Loucy (cell line): ENCODE measurements around the gene FBXO31.
"Not testable (repeated sequence)": the region's sequence is repeated elsewhere in the genome, so short reads cannot be mapped to it uniquely, and the experiment has no call there.

ENCODE experiments used
- H2AFZ ChIP-seq: fragments of 200-600 bp; sonication (generic); 2 replicates; pipeline ENCODE4 v1.6.0; 2016; ENCODE audit warnings: antibody characterized with exemption, mild to moderate bottlenecking, low read length, moderate library complexity
- H3F3A ChIP-seq: fragments of 200-600 bp; 2 replicates; pipeline ENCODE4 v1.6.0; 2016; ENCODE audit warnings: antibody characterized with exemption, low read depth, mild to moderate bottlenecking
- H3K27me3 ChIP-seq: fragments of 200-600 bp; sonication (generic); 2 replicates; pipeline ENCODE4 v1.6.1; 2014; ENCODE audit warnings: low read length, mild to moderate bottlenecking; ENCODE audit not compliant: insufficient read depth, poor library complexity, severe bottlenecking
- H3K36me3 ChIP-seq: fragments of 200-600 bp; sonication (generic); 2 replicates; pipeline ENCODE4 v1.6.1; 2016; ENCODE audit warnings: low read length; ENCODE audit not compliant: insufficient read depth
- H3K4me1 ChIP-seq: fragments of 200-600 bp; sonication (generic); 2 replicates; pipeline ENCODE4 v1.5.1; 2014; ENCODE audit warnings: low read length, mild to moderate bottlenecking; ENCODE audit not compliant: insufficient read depth, poor library complexity, severe bottlenecking
- H3K4me2 ChIP-seq: fragments of 200-600 bp; sonication (generic); 2 replicates; pipeline ENCODE4 v1.6.0; 2014; ENCODE audit warnings: antibody characterized with exemption, low read length, low read depth, mild to moderate bottlenecking; ENCODE audit not compliant: poor library complexity, severe bottlenecking
- H3K4me3 ChIP-seq: fragments of 200-600 bp; sonication (generic); 2 replicates; pipeline ENCODE4 v1.5.1; 2014; ENCODE audit warnings: low read length, mild to moderate bottlenecking, mixed read lengths; ENCODE audit not compliant: poor library complexity, severe bottlenecking
- H3K79me2 ChIP-seq: fragments of 200-600 bp; sonication (generic); 2 replicates; pipeline ENCODE4 v1.6.1; 2014; ENCODE audit warnings: low read length; ENCODE audit not compliant: insufficient read depth
- H3K9ac ChIP-seq: fragments of 200-600 bp; sonication (generic); 2 replicates; pipeline ENCODE4 v1.6.0; 2014; ENCODE audit warnings: mild to moderate bottlenecking, low read depth, low read length, moderate library complexity; ENCODE audit not compliant: poor library complexity, severe bottlenecking
- H3K9me2 ChIP-seq: fragments of 200-600 bp; sonication (generic); replicated peaks from 2 replicates; pipeline ENCODE4 v1.6.1; 2016; ENCODE audit warnings: low read depth, low read length, mixed read lengths
- H3K9me3 ChIP-seq: fragments of 200-600 bp; sonication (generic); 2 replicates; pipeline ENCODE4 v1.6.1; 2014; ENCODE audit warnings: mild to moderate bottlenecking, antibody characterized with exemption, low read length, low read depth; ENCODE audit not compliant: insufficient read depth
- H4K20me1 ChIP-seq: fragments of 200-600 bp; sonication (generic); 2 replicates; pipeline ENCODE4 v1.6.0; 2014; ENCODE audit warnings: antibody characterized with exemption, low read length, mild to moderate bottlenecking; ENCODE audit not compliant: insufficient read depth, poor library complexity, severe bottlenecking
- EZH2phosphoT487 ChIP-seq: fragments of 200-600 bp; IDR thresholded peaks from 2 replicates; pipeline ENCODE4 v1.6.1; 2018; ENCODE audit warnings: antibody characterized with exemption, mild to moderate bottlenecking, moderate library complexity, borderline replicate concordance
- TF ChIP-seq, protein P1 (sequence below): fragments of 200-600 bp; sonication (generic); conservative IDR thresholded peaks from 2 replicates; pipeline ENCODE4 v1.5.1; 2014; ENCODE audit warnings: mild to moderate bottlenecking, antibody characterized with exemption, low read length

Gene FBXO31

DNA sequence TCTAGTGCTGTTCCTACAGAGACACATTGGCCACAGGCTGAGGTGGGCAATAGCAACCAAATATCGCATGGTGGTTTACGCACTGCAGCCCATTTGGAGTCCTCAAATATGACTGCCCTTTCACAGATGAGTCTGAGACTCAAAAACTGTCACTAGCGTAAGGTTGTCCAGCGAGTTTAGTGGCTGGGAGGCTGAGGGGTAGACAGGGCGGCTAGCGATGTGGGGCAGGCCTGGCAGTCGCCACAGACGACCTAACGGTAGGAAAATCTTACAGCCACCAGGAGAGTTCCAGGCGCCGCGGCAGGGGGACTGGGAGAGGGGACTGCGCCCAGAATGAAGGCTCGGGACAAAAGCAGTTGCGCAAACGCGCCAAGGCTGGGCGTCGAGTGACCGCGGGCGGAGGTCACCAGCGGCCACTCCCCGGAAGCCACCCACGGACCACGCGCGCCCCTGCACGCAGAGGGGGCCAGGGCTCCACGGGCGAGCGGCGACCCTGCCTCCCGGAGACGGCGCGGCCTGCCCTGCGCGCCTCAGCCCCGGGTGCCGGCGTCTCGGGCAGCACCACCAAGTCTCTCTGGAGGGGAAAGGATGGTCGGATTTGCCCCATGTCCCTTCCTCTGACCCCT is 7.9 kb upstream of the FBXO31 start:
- H3K9me3 ChIP-seq: no peaks in the 10 kb centered on the region
- peak overlapping the region; percentile 42; the same call in 1 of the 2 replicates for H2AFZ ChIP-seq
- no peaks in the 10 kb centered on the region for H3K9me2 ChIP-seq
- H3K9ac ChIP-seq: peak overlapping the region; percentile 93
- peaks cover 35% of the 10 kb centered on the region for H3K79me2 ChIP-seq
- H4K20me1 ChIP-seq: peaks cover 31% of the 10 kb centered on the region
- TF ChIP-seq, protein P1, sequence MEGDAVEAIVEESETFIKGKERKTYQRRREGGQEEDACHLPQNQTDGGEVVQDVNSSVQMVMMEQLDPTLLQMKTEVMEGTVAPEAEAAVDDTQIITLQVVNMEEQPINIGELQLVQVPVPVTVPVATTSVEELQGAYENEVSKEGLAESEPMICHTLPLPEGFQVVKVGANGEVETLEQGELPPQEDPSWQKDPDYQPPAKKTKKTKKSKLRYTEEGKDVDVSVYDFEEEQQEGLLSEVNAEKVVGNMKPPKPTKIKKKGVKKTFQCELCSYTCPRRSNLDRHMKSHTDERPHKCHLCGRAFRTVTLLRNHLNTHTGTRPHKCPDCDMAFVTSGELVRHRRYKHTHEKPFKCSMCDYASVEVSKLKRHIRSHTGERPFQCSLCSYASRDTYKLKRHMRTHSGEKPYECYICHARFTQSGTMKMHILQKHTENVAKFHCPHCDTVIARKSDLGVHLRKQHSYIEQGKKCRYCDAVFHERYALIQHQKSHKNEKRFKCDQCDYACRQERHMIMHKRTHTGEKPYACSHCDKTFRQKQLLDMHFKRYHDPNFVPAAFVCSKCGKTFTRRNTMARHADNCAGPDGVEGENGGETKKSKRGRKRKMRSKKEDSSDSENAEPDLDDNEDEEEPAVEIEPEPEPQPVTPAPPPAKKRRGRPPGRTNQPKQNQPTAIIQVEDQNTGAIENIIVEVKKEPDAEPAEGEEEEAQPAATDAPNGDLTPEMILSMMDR: no peak
- no peak for TF ChIP-seq EZH2phosphoT487
- H3K36me3 ChIP-seq: no peaks in the 10 kb centered on the region
- H3F3A ChIP-seq: peaks cover 4% of the 10 kb centered on the region; the same call in 1 of the 2 replicates
- peak overlapping the region; percentile 93 for H3K4me2 ChIP-seq
- H3K4me1 ChIP-seq: peaks cover 58% of the 10 kb centered on the region
- no peaks in the 10 kb centered on the region for H3K27me3 ChIP-seq
- H3K4me3 ChIP-seq: peak overlapping the region; percentile 80

DNA sequence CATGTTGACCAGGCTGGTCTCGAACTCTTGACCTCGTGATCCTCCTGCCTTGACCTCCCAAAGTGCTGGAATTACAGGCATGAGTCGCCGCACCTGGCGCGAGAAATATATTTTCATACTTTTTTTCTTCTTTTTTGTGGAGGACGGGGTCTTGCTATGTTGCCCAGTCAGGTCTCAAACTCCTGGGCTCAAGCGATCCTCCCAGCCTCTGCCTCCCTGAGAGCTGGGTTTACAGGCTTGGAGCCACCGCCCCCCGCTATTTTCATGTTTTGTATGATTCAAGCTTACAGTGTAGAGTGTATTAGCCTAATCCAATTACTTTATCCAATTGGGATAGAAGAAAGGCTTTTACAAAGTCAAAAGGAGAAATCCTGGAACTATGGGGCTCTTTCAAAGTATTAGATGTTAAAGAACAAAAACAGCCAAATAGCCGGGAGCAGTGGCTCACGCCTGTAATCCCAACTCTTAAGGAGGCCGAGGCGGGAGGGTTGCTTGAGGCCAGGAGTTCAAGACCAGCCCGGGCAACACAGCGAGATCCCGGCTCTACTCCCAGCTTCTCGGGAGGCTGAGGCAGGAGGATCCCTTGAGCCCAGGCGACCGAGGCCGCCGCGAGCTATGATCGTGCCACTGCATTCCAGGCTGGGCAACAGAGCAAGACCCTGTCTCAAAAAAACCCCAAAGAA is 7.2 kb upstream of the FBXO31 start:
- Histone ChIP-seq H3K9ac (peak overlapping the region; percentile 93), H4K20me1 (peaks cover 29% of the 10 kb centered on the region), H3K79me2 (peaks cover 32% of the 10 kb centered on the region), H3F3A (peaks cover 4% of the 10 kb centered on the region; the same call in 1 of the 2 replicates), H3K4me3 (peak overlapping the region; percentile 80), H3K9me2 (no peaks in the 10 kb centered on the region), H3K27me3 (no peaks in the 10 kb centered on the region), H3K9me3 (no peaks in the 10 kb centered on the region), H3K4me1 (peaks cover 58% of the 10 kb centered on the region), H2AFZ (no peak overlapping the region), H3K36me3 (no peaks in the 10 kb centered on the region), H3K4me2 (peak overlapping the region; percentile 93)
- TF ChIP-seq EZH2phosphoT487: no peak
- TF ChIP-seq, protein P1: no peak

DNA sequence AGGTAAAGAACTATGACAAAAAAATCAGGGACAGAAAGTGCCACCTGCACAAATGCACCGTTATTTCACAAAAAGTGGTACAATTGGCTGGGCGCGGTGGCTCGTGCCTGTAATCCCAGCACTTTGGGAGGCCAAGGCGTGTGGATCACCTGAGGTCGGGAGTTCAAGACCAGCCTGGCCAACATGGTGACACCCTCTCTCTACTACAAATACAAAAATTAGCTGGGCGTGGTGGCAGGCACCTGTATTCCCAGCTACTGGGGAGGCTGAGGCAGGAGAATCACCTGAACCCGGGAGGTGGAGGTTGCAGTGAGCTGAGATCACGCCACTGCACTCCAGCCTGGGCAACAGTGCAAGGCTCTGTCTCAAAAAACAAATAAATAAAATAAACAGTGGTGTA is 6.3 kb upstream of the FBXO31 start:
- Histone ChIP-seq H4K20me1 (peaks cover 22% of the 10 kb centered on the region), H3K4me1 (peaks cover 53% of the 10 kb centered on the region)

More for the DNA sequence above, 6.3 kb upstream of the FBXO31 start:
- H3K79me2 ChIP-seq: peaks cover 23% of the 10 kb centered on the region
- not testable (repeated sequence) for H3K4me3 ChIP-seq, H2AFZ ChIP-seq, H3K27me3 ChIP-seq, H3K36me3 ChIP-seq, H3K9me2 ChIP-seq, H3K9ac ChIP-seq, H3K9me3 ChIP-seq, H3F3A ChIP-seq, H3K4me2 ChIP-seq
